HG02623 (cell line): Measurements from ENCODE around the gene CTPS1.

Source experiments
- ATAC-seq: cut with Tn5 transposase; IDR thresholded peaks from one replicate; pipeline ENCODE4 v1.9.1; 2021; ENCODE audit warnings: moderate library complexity; ENCODE audit not compliant: unreplicated experiment

Gene CTPS1, protein sequence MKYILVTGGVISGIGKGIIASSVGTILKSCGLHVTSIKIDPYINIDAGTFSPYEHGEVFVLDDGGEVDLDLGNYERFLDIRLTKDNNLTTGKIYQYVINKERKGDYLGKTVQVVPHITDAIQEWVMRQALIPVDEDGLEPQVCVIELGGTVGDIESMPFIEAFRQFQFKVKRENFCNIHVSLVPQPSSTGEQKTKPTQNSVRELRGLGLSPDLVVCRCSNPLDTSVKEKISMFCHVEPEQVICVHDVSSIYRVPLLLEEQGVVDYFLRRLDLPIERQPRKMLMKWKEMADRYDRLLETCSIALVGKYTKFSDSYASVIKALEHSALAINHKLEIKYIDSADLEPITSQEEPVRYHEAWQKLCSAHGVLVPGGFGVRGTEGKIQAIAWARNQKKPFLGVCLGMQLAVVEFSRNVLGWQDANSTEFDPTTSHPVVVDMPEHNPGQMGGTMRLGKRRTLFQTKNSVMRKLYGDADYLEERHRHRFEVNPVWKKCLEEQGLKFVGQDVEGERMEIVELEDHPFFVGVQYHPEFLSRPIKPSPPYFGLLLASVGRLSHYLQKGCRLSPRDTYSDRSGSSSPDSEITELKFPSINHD

DNA sequence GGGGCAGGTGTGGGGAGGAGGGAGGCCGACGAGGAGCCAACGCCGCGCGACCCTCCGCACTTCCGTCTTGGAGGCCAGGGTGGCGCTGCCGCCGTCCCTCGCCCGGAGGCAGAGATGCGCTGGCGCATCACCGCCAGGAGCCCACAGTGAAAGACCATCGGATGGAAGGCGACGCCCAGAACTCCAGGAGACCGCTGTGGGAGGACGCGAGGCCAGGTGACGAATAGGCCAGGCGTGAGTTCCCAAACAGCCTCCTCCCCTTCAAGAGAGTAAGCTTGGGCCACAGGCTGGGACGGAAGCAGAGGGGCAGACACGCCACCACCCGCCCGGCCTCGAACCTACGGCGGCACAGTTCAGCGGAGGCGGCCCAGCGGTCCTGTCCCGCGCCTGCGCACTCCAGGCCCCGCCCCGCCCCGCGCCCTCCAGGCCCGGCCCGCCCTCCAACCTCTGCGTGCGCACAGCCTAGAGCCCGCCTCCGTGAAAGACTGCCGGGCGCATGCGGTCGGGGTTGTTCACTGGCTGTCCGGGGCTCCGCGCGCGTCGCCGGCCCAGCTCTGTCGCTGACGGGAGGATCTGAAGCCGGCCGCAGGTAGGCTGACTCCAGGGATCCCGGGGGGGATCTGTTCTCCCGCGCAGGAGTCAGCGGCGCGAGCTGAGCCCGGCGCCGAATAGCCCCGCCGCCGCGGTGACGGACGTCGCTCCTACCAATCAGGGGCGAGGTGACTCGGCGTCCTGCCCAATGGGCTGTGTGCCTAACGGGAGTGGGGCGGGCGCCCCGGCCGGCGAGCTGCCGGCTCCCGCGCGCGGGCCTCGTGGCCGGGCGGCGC is at the start of gene CTPS1:
TSS of gene CTPS1 (plus strand) at position 456 of the 827 bp plus-strand sequence. CDS start 3,595 bp downstream, outside the sequence.
- peak; percentile 88 for ATAC-seq

DNA sequence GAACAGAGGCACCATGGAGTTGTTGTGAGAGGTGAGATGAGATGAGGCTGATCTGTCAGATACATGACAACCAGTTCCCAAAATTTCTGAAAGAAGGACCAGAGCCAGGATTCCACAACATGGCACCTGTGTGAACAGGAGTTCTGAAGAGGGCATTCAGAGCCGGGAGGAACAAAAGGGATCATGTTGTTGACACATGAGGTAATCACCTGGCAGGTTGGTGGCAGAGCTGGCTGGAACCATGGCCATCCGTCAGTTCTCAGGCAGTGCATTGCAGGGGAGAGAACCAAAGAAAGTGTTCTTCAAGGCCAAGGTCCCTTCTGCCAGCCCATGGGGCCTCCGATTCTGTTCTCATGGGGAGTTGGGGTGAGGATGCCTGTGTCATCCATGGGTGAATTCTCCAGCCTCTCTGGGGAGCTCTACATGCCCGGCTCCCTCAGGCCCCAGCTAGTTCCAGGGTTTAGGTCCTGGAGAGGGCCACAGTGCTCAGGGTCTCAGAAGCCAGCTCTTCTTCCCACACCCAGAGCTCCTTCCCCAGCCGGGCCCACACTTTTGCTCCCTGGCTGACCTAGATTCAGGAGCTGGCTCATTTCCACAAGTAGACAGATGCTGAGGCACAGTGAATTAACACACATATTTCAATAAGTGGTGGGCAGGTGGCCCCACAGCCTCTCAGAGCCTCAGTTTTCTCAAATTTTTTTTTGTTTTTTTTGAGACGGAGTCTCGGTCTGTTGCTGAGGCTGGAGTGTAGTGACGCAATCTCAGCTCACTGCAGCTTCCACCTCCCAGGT is 49.1 kb upstream of the CTPS1 start:
- ATAC-seq, result no peak

DNA sequence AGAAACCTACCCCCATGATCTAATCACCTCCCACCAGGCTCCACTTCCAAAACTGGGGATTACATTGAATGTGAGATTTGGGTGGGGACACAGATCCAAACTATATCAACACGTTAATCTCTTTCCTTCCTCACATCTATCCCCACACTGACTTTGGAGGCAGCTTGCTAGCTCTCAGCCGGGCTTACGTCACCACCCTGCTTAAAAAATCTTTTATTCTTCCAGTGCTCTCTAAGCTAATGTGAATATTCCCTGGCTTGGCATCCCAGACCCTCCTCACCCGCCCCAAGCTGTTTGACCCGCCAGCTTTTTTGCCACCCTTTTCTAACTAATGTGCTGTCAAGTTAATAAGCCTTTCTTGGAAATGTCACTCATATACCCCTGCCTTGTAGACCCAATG is 47.9 kb upstream of the CTPS1 start:
- no peak for ATAC-seq

DNA sequence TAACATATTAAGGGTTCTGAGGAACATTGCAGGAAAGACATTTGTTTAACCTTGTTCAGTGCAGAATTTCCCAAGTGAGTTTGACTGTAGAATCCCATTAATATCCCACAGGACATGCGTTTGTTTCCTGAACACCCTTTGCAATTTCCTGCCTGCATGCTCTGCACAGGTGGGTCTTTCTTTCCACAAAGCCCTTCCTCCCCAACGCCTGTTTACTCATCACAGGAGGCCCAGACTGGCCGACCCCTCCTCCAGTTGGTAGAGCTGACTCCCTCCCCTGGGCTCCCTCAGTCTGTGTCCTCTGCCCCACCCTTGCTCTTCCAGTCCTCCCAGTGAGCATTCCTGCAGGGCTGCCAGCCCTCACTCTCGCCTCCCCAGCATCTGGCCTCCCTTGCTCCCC is 47.5 kb upstream of the CTPS1 start:
- no peak for ATAC-seq

DNA sequence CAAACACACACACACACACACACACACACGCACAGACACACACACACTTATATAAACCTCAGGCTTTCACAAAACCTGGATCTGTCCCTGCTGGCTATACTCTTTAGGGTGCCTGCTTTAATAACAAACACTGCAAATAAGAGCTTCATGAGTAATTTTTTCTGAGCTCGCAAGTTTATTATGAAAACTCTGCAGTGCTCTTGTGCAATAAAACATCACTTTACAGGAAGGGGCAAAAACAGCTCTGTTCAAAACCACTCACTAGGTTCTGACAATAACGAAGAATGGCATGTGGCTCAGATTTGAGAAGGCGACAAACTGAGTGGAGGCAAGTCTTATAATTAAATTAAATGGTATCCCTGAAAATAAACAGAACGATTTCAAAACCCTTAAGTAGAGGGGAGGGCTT is 42.6 kb upstream of the CTPS1 start:
- no peak for ATAC-seq

DNA sequence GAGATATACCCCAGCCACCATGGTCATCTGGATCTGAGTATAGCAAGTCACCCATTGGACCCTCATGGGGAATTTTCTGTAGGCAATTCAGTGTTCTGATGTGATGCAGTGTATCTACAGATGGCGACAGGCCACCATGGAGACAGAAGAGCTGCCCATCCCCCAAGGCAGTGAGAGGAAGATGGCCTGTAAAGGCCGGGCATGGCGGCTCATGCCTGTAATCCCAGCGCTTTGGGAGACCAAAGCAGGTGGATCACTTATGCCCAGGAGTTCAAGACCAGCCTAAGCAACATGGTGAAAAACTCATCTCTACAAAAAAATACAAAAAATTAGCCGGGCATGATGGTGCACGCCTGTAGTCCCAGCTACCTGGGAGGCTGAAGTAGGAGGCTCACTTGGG is 41.1 kb upstream of the CTPS1 start:
- ATAC-seq, result no peak

DNA sequence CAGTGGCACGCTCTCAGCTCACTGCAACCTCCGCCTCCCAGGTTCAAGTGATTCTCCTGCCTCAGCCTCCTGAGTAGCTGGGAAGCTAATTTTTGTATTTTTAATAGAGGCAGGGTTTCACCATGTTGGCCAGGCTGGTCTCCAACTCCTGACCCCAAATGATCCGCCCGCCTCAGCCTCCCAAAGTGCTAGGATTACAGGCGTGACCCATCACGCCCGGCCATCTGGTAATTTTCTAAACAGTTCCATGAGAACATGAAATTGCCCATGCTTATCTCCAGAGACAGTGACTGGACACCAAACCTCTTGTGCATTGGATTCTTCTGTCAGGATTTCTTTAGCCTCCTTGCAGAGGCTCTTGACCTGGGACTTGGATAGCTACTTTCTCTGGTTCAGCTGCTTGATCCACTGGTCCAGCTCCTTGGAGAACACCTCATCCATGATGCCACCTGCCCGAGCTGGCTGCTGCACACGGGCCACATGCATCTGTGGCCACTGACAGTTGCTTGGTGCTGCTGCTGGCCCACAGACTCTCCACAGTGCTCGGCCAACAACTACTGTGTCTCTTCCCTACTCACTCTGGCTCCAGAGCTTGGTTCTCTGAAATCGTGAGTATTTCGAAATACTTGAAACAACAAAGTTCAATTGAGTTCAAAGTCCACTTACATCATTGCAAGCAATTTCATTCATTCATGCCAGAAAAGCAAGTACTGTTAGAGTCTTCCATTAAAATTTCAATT is 40.0 kb upstream of the CTPS1 start:
- ATAC-seq, result no peak

DNA sequence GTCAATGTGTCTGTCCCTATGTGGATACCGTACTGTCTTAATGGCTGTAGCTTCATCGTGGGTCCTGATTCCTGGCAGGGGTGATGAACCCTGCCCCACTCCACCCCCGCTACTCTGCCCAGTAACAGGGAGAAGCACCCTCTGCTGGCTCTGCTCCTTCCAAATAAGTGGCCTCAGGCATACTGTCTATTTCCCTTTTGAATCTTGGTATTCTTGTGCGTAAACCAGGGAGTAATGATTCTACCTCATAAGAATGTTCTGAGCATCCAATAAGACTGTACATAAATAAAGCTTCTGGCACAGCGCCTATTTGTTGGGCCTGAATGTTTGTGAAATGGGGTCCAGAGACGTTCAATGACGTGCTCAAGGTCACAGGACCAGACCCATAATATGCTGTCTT is 35.2 kb upstream of the CTPS1 start:
- no peak for ATAC-seq

DNA sequence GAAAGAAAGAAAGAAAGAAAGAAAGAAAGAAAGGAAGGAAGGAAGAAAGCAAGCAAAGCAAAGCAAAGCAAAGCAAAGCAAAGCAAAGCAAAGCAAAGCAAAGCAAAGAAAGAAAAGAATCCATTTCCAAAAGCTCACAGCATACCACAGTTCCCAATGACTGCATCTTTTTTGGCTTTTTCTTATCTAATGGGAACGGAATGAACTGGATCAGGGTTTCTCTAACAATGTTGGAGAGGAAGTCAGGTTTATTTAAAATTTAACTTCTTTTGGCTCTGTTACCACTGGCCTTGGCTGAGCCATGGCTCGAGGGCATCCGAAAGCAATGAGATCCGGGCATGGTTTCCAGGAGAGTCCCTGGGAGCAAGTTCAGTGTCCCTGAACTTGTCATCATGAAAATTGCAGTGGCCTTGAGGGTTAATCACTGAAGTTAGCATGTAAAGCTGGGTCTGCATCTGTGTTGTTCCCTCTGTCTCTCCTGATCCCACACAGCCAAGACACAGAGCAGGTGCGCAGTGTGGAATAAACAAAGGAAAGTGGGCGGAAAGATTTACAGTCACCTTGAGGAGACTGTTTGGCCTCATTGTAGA is 34.6 kb upstream of the CTPS1 start:
- ATAC-seq, result no peak

DNA sequence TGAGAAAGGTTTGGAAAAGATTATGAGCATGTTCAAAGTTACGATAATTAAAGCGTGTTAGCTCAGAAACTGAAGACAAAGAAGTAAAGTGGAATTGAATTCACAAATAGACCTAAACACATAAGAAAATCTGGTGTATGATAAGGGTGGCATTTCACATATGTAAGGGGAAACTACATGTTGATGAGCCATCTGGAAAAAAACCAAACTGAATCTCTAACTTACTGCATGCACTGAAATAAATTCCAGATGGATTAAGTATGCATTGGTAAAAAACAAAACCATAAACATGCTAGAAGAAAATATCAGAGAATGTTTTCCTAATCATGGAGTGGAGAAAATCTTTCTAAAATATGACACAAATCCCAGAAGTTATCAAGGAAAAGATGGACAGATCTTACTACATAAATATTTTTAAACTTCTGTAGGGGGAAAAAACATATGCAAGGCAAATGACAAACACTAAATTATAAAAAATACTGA is 34.0 kb upstream of the CTPS1 start:
- ATAC-seq, result no peak

DNA sequence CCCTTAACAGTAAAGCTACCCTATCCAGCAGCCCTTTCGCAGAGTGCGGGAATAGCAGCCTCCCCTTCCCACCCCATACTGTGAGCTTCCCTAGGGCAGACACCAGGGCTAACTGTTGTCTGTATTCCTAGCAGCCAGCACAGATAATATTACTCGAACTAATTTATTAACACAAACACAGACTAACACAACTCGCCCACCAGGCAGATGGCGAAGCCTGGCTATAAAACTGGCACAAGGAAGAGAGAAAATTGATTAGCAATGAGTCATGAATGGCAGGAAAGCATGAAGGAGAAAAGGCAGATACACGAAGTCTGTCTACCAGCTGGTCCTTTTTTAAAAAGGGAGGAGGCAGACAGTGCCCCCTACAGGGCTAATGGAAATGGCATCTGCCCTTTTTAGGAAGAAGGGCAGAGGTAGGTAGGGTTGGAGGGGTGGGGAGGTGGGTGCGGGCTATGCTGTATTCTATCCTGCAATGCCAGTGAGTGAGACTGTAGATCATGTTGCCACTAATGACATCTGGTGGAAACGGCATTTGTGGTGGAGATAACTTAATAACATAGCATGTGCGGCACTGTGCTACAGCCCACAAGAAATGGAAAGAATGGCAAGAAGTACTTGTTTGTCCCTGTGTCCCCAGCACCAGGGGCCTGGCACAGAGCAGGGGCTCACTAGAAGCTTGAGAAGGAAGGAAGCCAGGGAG is 30.6 kb upstream of the CTPS1 start:
- ATAC-seq, result no peak

DNA sequence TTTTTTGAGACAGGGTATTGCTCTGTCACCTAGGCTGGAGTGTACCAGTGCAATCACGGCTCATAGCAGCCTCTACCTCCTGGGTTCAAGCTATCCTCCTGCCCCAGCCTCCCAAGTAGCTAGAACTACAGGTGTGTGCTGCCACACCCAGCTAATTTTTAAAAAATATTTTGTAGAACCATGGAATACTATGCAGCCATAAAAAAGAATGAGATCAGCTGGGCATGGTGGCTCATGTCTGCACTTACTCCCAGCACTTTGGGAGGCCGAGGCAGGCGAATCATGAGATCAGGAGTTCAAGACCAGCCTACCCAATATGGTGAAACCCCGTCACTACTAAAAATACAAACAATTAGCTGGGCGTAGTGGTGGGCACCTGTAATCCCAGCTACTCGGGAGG is 29.9 kb upstream of the CTPS1 start:
- no peak for ATAC-seq

DNA sequence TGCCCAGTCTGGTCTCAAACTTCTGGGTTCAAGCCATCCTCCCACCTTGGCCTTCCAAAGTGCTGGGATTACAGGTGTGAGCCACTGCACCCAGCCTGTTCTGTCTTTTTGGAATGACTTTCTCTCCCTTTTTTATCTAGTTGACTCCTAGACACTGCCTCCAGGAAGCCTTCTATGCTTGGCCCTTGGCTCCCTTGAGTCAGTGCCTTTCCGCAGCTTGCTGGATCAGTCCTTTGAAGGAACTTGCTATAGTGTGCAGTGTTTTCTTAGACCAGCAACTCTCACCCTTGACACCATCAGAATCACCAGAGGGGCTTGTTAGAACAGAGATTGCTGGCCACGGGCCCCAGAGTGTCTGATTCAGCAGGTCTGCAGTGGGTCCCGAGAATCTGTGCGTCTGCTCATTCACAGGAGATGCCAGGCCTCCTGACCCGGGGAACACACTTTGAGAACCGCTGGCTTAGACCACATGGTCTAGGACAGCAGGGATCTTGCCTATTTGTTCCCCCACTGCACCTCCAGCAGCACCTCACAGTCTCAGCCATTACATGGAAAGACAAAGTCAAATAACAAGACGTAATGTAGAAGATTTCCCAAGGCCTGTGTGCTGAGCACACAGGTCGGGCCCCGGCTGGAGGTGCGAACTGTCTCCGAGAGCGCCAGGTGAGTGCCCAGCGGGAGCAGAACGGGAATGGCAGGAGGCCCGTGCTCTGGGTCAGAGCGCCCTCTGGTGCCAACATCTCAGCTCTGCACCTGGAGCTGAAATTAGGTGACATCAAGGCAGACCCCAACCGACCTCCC is 27.4 kb upstream of the CTPS1 start:
- ATAC-seq, result no peak

DNA sequence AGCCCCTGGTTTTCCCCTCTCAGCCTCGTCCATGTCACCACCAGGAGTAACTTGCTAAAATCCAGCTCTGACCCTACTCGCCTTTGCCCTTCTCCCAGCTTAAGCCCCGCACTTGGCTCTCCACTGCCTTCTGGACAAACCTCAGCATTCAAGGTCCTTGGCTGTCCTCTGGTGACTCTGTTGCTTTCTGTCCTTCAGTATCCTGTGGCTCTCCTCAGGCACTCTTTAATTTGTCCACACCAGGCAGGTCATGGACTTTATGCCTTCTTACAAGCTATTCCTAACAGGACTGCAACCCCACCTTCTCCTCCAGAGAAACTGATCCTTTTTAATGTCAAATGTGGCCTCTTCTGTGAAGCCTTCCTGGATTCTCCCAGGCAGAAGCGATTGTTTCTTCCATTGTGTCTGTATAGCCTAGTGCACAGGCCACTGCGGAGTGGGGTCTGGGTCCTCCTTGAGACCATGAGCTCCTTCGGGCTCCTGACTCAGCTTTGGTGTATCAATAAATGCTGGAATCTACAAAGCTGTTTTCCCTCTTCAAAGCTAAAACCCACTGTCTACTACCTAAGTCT is 26.7 kb upstream of the CTPS1 start:
- ATAC-seq, result no peak

DNA sequence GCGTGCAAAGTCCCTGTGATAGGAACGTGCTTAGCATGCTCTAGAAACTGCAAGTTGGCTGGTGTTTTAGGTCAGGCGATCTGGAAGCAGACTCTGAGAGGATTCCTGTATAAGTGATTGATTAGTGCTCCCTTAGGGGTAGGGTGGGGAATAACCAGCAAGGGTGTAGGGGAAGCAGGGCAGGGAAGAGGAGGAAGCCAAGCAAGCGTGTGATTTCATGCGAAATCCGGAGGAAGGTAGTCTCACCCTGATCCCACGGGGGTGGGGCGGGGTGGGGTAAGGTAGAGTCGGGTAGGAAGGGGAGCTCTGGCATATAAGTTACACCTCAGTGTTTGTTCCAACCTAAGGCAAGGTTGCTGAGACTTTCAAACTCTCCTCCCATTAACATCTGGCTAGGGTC is 24.9 kb upstream of the CTPS1 start:
- ATAC-seq, result no peak

DNA sequence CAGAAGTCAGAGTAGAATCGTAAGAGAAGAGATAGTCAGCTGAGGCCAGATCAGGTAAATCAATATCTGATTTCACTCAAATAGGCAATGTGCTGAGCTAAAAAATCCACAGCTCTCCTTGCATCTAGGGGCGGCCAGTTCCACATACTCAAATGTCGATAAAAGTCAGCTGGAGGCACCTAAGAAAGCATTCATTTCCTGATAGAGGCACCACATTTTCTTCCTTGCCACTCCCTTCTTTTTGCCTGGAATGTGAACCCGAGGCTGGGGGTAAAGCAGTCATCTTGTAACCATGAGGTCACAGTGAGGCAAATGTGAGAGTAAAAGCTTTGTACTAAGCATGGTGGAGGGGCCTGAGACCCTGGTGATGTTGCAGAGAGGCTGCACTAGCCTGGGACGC is 24.2 kb upstream of the CTPS1 start:
- no peak for ATAC-seq

DNA sequence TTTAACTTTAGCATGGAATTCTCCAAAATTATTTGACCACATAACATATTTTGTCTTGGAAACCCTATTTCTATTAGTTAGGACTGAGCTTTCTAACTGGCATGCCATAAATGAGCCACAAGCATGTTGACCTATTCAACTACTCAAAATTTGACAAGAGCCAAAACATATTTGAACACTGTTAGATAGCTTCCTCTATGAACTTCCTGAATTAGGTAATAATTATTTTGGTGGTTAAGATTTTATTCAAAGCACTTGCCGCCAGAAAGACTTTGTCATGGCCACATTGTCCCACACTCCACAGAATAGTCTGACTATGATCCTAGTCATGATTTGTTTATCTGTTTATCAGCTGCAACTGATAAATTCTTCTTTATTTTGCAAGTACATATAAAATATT is 23.1 kb upstream of the CTPS1 start:
- no peak for ATAC-seq

DNA sequence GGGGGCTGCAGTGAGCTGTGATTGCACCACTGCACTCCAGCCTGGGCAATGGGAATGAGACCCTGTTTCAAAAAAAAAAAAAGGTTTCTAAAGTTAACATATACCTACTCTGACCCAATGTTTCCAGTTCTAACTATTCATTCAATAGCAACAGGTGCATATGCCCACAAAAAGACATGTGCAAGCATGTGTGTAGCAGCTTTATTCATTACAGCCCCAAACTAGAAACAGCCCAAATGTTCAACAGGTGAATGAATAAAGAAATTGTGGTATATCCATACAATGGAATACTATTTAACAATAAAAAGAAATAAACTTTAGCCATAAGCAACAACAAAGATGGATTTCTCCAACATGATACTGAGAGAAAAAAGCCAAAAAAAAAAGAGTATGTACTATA is 21.3 kb upstream of the CTPS1 start:
- no peak for ATAC-seq
